HEK293T (cell line): ENCODE measurements around the gene IL13RA1.

Experiments used
- ARNT ChIP-seq: fragments of 450-650 bp; IDR thresholded peaks from 2 replicates; pipeline ENCODE4 v1.6.1; 2017; ENCODE audit warnings: mild to moderate bottlenecking
- BHLHE40 ChIP-seq: fragments of 450-650 bp; IDR thresholded peaks from 2 replicates; pipeline ENCODE4 v1.6.1; 2016; ENCODE audit warnings: mild to moderate bottlenecking, moderate library complexity, borderline replicate concordance
- CTBP1 ChIP-seq: fragments of 450-650 bp; IDR thresholded peaks from 2 replicates; pipeline ENCODE4 v1.6.1; 2016; ENCODE audit warnings: borderline replicate concordance
- ELF4 ChIP-seq: fragments of 450-650 bp; IDR thresholded peaks from 2 replicates; pipeline ENCODE4 v1.6.1; 2017; ENCODE audit warnings: antibody characterized with exemption
- FOXK2 ChIP-seq: fragments of 450-650 bp; IDR thresholded peaks from 2 replicates; pipeline ENCODE4 v1.6.1; 2016; ENCODE audit warnings: mild to moderate bottlenecking
- FOXM1 ChIP-seq: fragments of 450-650 bp; IDR thresholded peaks from 2 replicates; pipeline ENCODE4 v1.6.1; 2017; ENCODE audit warnings: mild to moderate bottlenecking, borderline replicate concordance
- HDGF ChIP-seq: fragments of 450-650 bp; IDR thresholded peaks from 2 replicates; pipeline ENCODE4 v1.6.1; 2017; ENCODE audit warnings: antibody characterized with exemption, borderline replicate concordance
- L3MBTL2 ChIP-seq: fragments of 450-650 bp; conservative IDR thresholded peaks from 2 replicates; pipeline ENCODE4 v1.6.1; 2016; ENCODE audit warnings: mild to moderate bottlenecking
- LEF1 ChIP-seq: fragments of 450-650 bp; IDR thresholded peaks from 2 replicates; pipeline ENCODE4 v1.6.1; 2017; ENCODE audit warnings: mild to moderate bottlenecking, borderline replicate concordance
- NFRKB ChIP-seq: fragments of 450-650 bp; IDR thresholded peaks from 2 replicates; pipeline ENCODE4 v1.6.1; 2016; ENCODE audit warnings: mild to moderate bottlenecking, moderate library complexity
- SP1 ChIP-seq: fragments of 450-650 bp; IDR thresholded peaks from 2 replicates; pipeline ENCODE4 v1.6.1; 2017
- SUZ12 ChIP-seq: fragments of 450-650 bp; IDR thresholded peaks from 2 replicates; pipeline ENCODE4 v1.6.1; 2016; ENCODE audit warnings: mild to moderate bottlenecking
- TARDBP ChIP-seq: fragments of 450-650 bp; IDR thresholded peaks from 2 replicates; pipeline ENCODE4 v1.6.1; 2016
- TF ChIP-seq, protein P1 (sequence below): fragments of 450-650 bp; IDR thresholded peaks from 2 replicates; pipeline ENCODE4 v1.6.1; 2016

DNA sequence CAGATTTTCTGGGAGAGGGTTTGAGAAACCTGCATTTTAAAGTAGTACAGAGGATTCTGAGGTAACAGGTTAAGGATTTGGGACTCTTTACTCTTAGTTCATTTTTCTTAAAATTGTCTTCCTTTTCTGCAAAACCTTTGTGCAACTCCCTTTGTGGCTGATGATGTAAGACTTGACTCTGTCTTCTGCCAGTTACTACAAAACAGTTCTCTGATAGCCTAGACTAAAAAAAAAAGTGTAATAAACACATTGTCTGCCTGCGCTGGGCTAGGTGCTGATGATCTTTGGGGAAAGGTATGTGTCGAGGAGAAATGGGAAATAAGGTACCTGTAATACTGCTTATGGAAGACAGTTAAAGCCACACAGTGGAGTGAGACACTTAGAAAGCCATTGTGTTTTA is 28.7 kb downstream of the IL13RA1 start:
- TF ChIP-seq TARDBP (no peak), HDGF (no peak), CTBP1 (no peak), FOXM1 (no peak), BHLHE40 (no peak), L3MBTL2 (no peak), FOXK2 (no peak), SUZ12 (no peak), NFRKB (no peak), ELF4 (no peak), SP1 (no peak), LEF1 (no peak), ARNT (no peak)
- TF ChIP-seq, protein P1, sequence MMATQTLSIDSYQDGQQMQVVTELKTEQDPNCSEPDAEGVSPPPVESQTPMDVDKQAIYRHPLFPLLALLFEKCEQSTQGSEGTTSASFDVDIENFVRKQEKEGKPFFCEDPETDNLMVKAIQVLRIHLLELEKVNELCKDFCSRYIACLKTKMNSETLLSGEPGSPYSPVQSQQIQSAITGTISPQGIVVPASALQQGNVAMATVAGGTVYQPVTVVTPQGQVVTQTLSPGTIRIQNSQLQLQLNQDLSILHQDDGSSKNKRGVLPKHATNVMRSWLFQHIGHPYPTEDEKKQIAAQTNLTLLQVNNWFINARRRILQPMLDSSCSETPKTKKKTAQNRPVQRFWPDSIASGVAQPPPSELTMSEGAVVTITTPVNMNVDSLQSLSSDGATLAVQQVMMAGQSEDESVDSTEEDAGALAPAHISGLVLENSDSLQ, result no peak
